ENCODE results near the gene LRRFIP1.
A peak's percentile ranks its signal among the peaks of the same experiment; 100 is the strongest.

LRRFIP1 gene

DNA sequence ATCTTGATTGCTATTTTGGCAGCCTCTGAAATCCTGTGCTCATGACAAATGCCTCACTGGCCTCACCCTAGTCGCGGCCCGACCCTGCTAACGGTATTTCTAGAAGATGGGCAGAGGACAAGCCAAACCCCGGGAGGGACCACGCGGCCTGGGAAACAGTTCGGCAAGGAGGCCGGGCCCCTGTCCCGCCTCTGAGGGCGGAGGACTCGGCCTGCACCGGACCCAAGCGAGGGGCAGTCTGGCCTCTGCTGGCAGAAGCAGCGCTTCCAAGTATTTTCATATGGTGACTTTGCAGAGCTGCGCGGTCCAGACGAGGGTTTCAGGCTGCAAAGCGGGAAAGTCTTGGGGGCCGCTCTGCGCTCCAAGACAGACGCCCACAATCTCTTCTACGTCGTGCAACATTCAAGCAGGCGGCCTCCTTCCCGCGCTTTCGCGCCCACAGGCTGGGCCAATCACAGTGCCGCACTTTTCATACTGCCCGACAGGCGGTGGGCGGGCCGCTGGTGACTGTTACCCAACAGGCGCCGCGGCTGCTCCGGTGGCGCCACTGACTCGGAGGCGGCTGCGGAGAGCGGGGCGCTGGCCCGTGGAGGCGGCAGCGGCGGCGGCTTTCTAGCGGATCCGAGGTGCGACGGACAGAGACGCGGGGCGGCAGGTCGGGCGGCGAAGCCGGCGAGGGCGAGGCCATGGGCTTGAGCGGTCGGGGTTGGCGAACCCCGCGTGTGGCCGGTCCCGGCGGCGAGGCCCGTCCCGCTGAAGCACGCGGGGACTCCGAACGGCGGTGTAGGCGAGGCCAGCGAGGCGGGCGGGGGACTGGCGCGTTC lies 171.1 kb downstream of the LRRFIP1 start, which contains the start of gene RBM44:
Gene RBM44, plus strand, starts transcription at position 544 of the 824 bp plus-strand sequence. CDS start 14,831 bp downstream, outside the sequence.
- no peak for DNase-seq

DNA sequence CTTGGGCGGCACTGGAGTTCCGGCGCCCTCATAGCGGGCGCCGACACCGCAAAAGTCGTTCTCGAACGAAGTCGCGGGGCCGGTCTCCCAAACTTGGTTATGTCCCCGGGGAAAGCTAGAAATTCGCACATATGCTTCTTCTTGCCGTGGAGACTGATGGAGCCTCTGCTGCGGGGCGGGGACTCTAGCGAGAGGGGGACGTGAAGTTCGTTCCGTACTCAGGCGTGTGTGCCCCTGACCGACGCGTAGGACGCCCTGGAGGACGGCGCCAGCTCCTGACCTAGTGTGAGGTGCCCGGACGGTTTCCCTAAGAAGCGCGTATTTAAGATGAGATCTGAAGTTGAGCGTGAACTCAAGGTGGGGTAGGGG lies 171.7 kb downstream of the LRRFIP1 start:
- no peak for DNase-seq

GRCh38 chr2:237801466-237801865 lies 174.1 kb downstream of the LRRFIP1 start:
- no peak for DNase-seq

GRCh38 chr2:237806334-237806733 lies 178.9 kb downstream of the LRRFIP1 start:
- no peak for DNase-seq

- no peak for DNase-seq
These were observed 188.2 kb downstream of the LRRFIP1 start for GRCh38 chr2:237815637-237816036.

GRCh38 chr2:237816531-237816930 lies 189.1 kb downstream of the LRRFIP1 start:
- no peak for DNase-seq

GRCh38 chr2:237818066-237818473 lies 190.7 kb downstream of the LRRFIP1 start:
- peak; percentile 39 for DNase-seq

DNA sequence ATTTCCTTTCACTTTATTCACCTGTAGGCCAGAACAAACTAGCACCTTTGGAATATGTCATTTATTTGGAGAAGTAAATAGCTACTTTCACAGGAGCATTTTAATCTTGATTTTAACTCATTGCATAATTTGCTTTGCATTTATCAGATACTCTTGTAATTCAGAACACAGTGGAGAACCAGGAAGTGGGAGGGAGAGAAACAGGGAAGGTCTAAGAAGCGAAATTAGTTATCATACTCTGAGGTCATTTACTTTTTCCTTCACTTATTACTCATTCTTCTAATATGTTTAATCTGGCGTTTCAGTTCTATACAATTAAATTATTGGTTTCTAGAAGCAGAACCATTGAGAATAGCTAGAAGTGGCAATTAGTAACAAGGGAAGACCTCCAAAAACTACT lies 191.8 kb downstream of the LRRFIP1 start:
- peak; percentile 47 for DNase-seq

- no peak for DNase-seq
These were observed 193.0 kb downstream of the LRRFIP1 start for GRCh38 chr2:237820421-237820820.

DNA sequence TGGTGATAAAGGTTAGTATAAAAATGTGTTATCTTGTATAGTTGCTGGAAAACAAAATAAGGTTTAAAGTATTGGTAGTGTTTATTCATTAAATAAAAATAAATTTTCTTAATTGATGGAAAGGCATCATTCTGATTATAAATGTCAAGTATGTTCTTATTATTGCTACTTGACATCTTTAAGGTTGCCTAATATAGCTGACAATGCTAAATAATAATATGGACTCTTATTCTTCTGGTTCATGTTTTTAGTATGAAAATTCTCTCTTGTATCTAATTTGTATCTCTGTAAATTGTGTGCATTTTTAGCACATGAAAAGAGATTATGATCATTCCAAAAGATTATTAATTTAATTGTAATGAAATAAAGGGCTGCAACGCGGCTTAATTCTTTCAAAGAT lies 196.2 kb downstream of the LRRFIP1 start:
- no peak for DNase-seq

- DNase-seq = no peak
These were observed 196.7 kb downstream of the LRRFIP1 start for GRCh38 chr2:237824085-237824484.

DNA sequence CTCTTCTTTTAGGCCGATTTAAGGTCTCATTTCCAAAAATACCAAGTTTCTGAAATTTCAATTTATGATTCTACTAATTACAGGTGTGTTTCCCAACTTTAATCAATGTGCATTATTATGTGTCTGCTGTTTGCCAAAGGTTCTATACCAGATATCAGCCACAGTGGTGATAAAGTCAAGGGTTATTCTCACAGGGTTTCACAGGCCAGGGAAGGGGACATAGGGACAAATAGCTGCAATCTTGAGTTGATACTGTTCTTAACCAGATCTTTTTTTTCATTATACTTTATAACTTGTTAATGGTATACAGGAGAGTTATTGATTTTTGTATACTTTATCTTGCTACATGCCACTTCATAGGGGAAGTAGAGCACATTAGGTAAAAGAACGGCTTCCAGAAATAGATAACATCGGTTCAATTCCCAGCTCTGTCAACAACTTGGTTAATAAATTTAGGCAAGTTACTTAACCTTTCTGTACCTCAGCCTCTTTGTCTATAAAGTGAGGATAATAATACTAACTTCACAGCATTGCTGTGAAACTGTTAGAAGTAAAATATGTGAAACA lies 200.1 kb downstream of the LRRFIP1 start:
- no peak for DNase-seq
